ENCODE measurements around the gene TMOD3.
"Not testable (repeated sequence)": the region's sequence is repeated elsewhere in the genome, so short reads cannot be mapped to it uniquely, and the experiment has no call there.

TMOD3 gene

DNA sequence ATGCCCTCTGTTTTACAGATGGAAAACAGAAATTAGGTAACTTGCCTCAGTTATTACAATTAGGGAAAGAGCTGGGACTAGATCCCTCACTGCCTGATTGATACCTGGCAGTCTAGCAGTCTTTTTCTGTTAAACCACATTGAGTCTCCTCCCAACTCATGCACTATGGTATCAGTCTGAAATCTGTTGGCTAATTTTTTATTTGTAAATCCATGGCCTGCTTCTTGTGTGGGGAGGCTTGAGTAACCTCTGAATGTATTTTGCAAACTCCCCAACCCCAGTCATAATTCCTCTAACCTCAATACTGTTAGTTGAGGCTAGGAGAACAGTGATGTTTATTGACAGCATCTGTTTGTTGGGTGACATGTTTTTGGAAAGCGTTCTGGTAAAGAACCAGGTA, 35.9 kb downstream of the TMOD3 start:
- DNase-seq: no peak

DNA sequence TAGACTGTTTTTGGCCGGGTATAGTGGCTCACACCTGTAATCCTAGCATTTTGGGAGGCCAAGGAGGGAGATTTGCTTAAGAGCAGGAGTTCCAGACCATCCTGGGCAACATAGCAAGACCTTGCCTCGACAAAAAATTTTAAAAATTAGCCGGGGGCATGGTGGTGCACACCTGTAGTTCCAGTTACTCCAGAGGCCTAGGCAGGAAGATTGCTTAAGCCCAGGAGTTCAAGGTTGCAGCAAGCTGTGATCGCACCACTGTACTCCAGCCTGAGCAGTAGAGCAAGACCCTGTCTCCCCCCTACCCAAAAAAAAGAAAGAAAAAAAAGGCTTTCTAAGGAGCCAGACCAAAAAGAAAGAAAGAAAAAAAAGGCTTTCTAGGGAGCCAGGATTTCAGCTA, 36.7 kb downstream of the TMOD3 start:
- DNase-seq: no peak

GRCh38 chr15:51866751-51867150, 37.3 kb downstream of the TMOD3 start:
- DNase-seq: no peak

DNA sequence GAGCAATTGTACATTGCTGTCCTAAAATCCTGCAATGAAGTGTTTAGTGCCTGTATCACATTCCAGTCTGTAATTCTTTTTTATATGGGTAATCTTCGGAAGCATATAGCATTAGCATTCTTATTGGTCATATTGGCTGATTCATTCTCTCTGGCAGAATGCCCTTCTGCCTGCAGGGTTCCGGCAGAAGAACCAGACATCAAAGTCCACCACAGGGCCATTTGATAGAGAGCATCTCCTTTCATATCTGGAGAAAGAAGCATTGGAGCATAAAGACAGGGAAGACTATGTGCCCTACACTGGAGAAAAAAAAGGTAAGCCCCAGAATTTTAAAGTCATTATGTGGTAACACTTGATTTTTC, 39.6 kb downstream of the TMOD3 start:
- no peak for DNase-seq

GRCh38 chr15:51870774-51871173, 41.3 kb downstream of the TMOD3 start:
- no peak for DNase-seq

GRCh38 chr15:51874751-51875644, 45.5 kb downstream of the TMOD3 start:
- DNase-seq: peak; percentile 14

DNA sequence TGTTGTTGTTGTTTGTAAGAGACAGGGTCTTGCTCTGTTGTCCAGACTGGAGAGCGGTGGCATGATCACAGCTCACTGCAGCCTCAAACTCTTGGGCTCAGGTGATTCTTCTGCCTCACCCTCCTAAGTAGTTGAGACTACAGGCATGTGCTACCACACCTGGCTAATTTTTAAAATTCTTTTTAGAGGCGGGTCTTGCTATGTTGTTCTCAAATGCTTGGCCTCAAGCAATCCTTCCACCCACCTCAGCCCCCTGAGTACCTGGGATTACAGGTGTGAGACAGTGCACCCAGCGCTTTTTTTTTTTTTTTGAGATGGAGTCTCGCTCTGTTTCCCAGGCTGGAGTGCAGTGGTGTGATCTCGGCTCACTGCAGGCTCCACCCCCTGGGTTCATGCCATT, 46.7 kb downstream of the TMOD3 start:
- DNase-seq: no peak

DNA sequence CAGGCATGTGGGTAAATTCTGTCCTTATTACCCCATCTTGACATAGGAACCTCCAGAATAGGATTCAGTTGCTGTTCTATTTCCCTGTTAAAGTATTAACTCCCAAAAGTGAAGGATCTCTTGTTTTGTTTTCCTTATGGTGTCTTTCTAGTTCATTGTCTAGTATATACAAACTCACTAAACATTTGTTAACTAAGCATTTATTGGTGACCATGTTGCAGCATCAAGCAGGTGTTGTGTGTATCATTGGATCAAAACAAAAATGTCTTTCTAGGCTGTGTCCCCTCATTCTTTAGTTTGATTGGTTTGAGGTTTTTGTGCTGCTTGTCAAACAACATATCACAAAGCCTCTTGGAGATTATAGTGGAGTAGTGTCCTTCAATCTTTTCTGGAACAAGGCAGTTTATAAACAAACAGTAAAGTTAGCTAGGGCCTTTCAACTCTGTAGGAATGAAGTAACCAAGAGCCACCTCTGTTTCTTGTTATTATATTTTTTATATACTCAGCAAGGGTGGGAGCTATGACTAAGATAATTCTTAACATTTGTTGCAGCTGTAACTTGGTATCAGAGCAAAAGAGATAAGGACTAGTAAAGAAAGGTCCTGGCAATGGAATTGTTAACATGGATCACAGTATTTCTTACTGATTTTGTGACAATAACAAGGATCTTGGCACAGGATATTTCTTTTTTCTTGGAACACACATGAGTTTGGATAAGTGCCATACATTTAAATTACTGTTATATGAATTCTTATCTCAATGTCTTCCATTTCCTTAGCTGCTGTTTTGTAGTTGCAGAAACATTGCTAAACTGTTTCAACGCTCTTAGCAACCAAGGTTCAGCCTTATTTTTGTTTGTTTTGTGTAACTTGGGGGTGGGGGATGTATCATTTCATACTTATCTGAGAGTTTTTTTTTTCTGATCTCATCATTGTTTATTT, 49.3 kb downstream of the TMOD3 start:
- no peak for DNase-seq

- DNase-seq: no peak
Observed at GRCh38 chr15:51879555-51879954, 50.1 kb downstream of the TMOD3 start.

- DNase-seq: no peak
Observed at GRCh38 chr15:51883271-51883837, 53.9 kb downstream of the TMOD3 start.

DNA sequence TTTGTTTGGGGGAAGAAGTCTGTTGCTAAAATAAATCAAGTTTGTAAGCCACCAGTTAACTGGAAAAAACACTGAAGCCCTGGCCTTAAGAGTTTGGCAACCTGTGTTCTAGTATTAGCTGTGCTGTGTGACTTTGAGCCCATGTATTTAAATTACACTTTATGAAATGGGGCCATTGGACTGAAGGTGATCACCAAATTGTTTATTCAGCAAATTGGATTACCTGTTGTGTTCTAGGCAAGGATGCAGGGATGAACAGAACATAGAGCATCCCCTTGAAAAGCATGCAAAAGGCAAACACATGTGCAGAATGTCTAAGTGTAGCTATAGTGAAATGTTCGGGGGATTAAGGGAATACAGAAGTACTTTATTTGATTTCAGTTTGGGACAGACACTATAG, 54.6 kb downstream of the TMOD3 start:
- no peak for DNase-seq

GRCh38 chr15:51884517-51885236, 55.2 kb downstream of the TMOD3 start:
- peak; percentile 13 for DNase-seq

DNA sequence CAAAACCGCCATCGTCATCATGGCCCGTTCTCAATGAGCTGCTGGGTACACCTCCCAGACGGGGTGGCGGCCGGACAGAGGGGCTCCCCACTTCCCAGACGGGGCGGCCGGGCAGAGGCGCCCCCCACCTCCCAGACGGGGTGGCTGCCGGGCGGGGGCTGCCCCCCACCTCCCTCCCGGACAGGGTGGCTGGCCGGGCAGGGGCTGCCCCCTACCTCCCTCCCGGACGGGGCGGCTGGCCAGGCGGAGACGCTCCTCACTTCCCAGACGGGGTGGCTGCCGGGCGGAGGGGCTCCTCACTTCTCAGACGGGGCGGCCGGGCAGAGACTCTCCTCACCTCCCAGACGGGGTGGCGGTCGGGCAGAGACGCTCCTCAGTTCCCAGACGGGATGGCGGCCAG, 56.3 kb downstream of the TMOD3 start:
- not testable (repeated sequence) for DNase-seq

GRCh38 chr15:51887887-51888592, 58.6 kb downstream of the TMOD3 start:
- DNase-seq: no peak

DNA sequence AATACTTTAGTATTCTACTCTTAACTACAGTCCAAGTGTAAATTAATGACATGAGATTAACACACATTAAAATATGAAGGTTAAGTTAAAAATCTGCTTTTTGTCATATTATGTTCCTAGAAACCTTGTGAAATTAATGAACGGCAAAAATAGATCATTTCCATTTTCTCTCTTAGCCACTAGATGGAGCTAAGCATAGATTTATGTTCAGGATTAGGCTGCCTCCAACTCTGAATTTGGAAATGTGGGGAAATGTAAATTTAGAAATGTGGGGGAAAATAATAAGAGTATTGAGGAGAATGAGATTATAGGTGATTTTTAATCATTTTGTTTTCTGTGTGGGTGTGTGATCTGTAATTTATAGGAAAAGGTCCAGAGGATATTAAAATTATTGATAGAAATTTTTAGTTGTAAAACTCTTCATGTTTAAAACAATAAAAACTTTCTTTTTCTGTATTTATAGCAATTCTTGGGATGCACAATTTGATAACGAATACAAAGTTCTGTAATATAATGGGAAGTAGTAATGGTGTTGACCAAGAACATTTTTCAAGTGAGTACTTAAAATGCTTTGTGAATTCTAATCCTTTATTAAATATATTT, 59.2 kb downstream of the TMOD3 start:
- DNase-seq: no peak

DNA sequence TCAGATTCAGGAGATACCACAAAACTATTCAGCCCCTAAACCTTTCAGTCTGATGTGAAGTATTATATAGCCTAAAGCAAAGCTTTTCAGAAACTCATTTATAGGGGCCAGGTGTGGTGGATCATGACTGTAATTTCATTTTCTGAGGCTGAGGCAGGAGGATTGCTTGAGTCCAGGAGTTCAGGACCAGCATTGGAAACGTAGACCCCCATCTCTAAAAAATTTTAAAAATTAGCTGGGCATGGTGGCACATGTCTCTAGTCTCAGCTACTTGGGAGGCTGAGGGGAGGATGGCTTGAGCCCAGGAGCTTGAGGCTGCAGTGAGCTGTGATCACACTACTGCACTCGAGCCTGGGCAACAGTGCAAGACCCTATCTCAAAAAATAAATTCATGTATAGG, 60.0 kb downstream of the TMOD3 start:
- no peak for DNase-seq

GRCh38 chr15:51904421-51904820, 75.0 kb downstream of the TMOD3 start:
- no peak for DNase-seq

- DNase-seq: no peak
Observed at GRCh38 chr15:51904931-51905330, 75.5 kb downstream of the TMOD3 start.

DNA sequence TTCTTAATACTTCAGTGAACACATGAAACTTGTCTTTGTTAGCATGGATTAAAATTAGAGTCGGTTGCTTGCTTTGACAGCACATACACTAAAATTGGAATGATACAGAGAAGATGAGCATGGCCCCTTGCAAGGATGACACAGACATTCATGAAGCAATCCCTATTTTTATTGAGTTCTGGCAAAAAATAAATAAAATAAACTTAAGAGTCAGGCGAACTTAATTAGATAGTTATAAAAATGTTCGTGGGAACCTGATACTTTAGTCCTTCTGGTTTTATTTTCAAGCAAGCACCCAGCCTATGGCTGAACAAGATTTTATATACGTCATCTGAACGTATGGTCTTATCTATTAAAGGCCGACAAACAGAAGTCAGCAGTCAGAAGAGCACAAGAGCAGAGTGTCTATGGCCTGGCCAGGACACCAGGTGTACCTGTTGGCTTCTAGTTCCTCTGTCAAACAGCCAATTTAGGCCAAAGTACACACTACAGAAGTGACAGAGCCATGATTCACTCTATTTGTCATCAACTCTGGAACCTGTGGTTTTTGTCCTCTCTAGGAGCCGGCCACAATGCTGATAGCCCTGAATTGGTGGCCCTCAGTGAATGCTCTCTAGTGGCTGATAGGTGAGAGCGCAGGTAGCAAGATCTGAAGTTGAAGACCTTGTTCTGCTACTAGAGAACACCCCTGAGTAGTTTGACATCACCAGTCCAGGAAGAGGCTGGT, 77.8 kb downstream of the TMOD3 start:
- DNase-seq: no peak

DNA sequence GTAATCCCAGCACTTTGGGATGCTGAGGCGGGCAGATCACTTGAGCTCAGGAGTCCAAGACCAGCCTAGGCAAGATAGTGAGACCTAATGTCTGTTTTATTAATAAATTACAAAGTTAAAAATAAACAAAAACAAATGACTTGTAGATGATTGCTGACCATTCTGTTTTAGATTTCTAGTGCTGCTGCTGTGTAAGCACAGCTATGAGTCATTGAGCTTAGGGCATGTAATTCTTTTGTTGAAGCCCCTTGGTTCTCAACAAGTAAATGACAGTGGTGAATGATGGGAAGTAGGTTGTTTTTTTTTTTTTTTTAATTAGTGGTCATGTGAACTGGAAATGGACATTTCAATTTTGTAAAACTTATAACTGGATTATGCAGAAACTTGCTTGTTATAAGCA, 78.9 kb downstream of the TMOD3 start:
- DNase-seq: no peak

GRCh38 chr15:51909584-51909983, 80.1 kb downstream of the TMOD3 start:
- DNase-seq: no peak
